ENCODE measurements around the gene ATOH8.
"Not testable (repeated sequence)": the region's sequence is repeated elsewhere in the genome, so short reads cannot be mapped to it uniquely, and the experiment has no call there.

GRCh38 chr2:85829394-85829793 lies 75.6 kb downstream of the ATOH8 start:
- TF ChIP-seq CTCF (IDR thresholded peaks at IDR 0.05; ENCODE audit: insufficient read depth, low read length); POLR2AphosphoS5 (IDR thresholded peaks at IDR 0.05; ENCODE audit: low read depth); GABPA (IDR thresholded peaks at IDR 0.05; ENCODE audit: low read depth): not testable (repeated sequence)
